GM13976 (cell line): ENCODE results near the gene IFNA10.
"Not testable (repeated sequence)": the region's sequence is repeated elsewhere in the genome, so short reads cannot be mapped to it uniquely, and the experiment has no call there.

Experiments used
- DNase-seq: peaks from one replicate; pipeline ENCODE4 v3.0.0; 2012; ENCODE audit warnings: low spot score
- CTCF ChIP-seq: IDR thresholded peaks from 2 replicates; pipeline ENCODE4 v1.5.1; 2012; ENCODE audit warnings: borderline replicate concordance, mild to moderate bottlenecking; ENCODE audit not compliant: insufficient read depth; ENCODE audit errors: extremely low read depth, missing control alignments, control extremely low read depth
- in situ Hi-C: fragments of 300-500 bp; cut with MboI; formaldehyde crosslinking; loops from one replicate; pipeline ENCODE4 v1.12.0; 2022; ENCODE audit warnings: low sequenced_read_pairs, mixed read lengths, inconsistent platforms; ENCODE audit not compliant: unreplicated experiment

IFNA10 gene

GRCh38 chr9:21210311-21210710 lies 3.4 kb upstream of the IFNA10 start:
- no peak for DNase-seq
- in situ Hi-C loops = no loop called here
- no peak for TF ChIP-seq CTCF

GRCh38 chr9:21205204-21205603 lies 1.7 kb downstream of the IFNA10 start:
- in situ Hi-C loops = no loop called here
- TF ChIP-seq CTCF = no peak
- DNase-seq = no peak

- DNase-seq, in situ Hi-C loops: not testable (repeated sequence)
These were observed 4.8 kb downstream of the IFNA10 start, which contains the start of gene IFNA7 for GRCh38 chr9:21202105-21202504. Gene IFNA7, minus strand, starts transcription at chr9:21202205. Its CDS starts 40 bp downstream, at chr9:21202165.

GRCh38 chr9:21194867-21195776 lies 11.8 kb downstream of the IFNA10 start:
- in situ Hi-C loops, DNase-seq: not testable (repeated sequence)
- TF ChIP-seq CTCF = peak; percentile 60

- in situ Hi-C loops, DNase-seq: not testable (repeated sequence)
These were observed 19.5 kb downstream of the IFNA10 start, which contains the start of gene IFNA4 for GRCh38 chr9:21187487-21187886. Gene IFNA4, minus strand, starts transcription at chr9:21187587. Its CDS starts 56 bp downstream, at chr9:21187531.

GRCh38 chr9:21182810-21183736 lies 23.9 kb downstream of the IFNA10 start:
- in situ Hi-C loops, DNase-seq: not testable (repeated sequence)
- peak; percentile 41 for TF ChIP-seq CTCF

GRCh38 chr9:21174671-21175070 lies 32.3 kb downstream of the IFNA10 start:
- in situ Hi-C loops = no loop called here
- no peak for DNase-seq
- TF ChIP-seq CTCF = no peak
